WTC11 (cell line): ENCODE measurements around the gene PTPN11. TPM values are rescaled to one million over a fixed set of nuclear protein-coding genes. Genes with fewer than 3 reads are reported as not detected.
"Not testable (repeated sequence)": the region's sequence is repeated elsewhere in the genome, so short reads cannot be mapped to it uniquely, and the experiment has no call there.

Source experiments
- ATAC-seq: fragments of 200-7000 bp; cut with Tn5 transposase; 2 replicates; pipeline ENCODE4 v1.10.0; 2021; ENCODE audit warnings: mild to moderate bottlenecking, moderate library complexity
- CTCF ChIA-PET: fragments of 300-600 bp; sonication (Branson Sonifier 250); formaldehyde crosslinking; loops from one replicate; lab custom pipeline; 2021; ENCODE audit warnings: antibody characterized with exemption; lab: Charles Lee
- POLR2A ChIA-PET: fragments of 350-600 bp; sonication (Branson Sonifier 250); formaldehyde crosslinking; loops from one replicate; lab custom pipeline; 2021; ENCODE audit warnings: antibody characterized with exemption; lab: Charles Lee
- DNase-seq: peaks from one replicate; pipeline ENCODE4 v3.0.0; 2021; ENCODE audit warnings: low spot score
- H3K27ac Mint-ChIP-seq: 2 replicates; pipeline ENCODE4 v1.8.0; 2021; ENCODE audit warnings: mixed read lengths
- H3K27me3 Mint-ChIP-seq: 2 replicates; pipeline ENCODE4 v1.8.0; 2021; ENCODE audit warnings: low read depth, mild to moderate bottlenecking, moderate library complexity, mixed read lengths
- H3K36me3 Mint-ChIP-seq: 2 replicates; pipeline ENCODE4 v1.8.0; 2021; ENCODE audit warnings: mixed read lengths
- H3K4me1 Mint-ChIP-seq: 2 replicates; pipeline ENCODE4 v1.8.0; 2022; ENCODE audit warnings: mixed read lengths
- H3K4me3 Mint-ChIP-seq: 2 replicates; pipeline ENCODE4 v1.8.0; 2021; ENCODE audit warnings: mild to moderate bottlenecking, moderate library complexity, mixed read lengths
- H3K9me3 Mint-ChIP-seq: 2 replicates; pipeline ENCODE4 v1.8.0; 2021; ENCODE audit warnings: mixed read lengths
- EMX1 ChIP-seq: fragments of 250-450 bp; sonication (Bioruptor Pico); IDR thresholded peaks from 2 replicates; pipeline ENCODE4 v1.8.0; 2021; ENCODE audit warnings: mild to moderate bottlenecking
- GABPB1 ChIP-seq: sonication (generic); formaldehyde crosslinking; IDR thresholded peaks from 2 replicates; pipeline ENCODE4 v1.8.1; 2023; ENCODE audit warnings: mild to moderate bottlenecking, missing genetic modification reagents
- NFYB ChIP-seq: sonication (generic); formaldehyde crosslinking; conservative IDR thresholded peaks from 2 replicates; pipeline ENCODE4 v1.8.0; 2022; ENCODE audit warnings: low read depth, missing genetic modification reagents
- PRRX2 ChIP-seq: fragments of 250-450 bp; sonication (Bioruptor Pico); IDR thresholded peaks from 2 replicates; pipeline ENCODE4 v1.8.0; 2021; ENCODE audit warnings: mild to moderate bottlenecking
- SMAD3 ChIP-seq: sonication (generic); formaldehyde crosslinking; IDR thresholded peaks from 2 replicates; pipeline ENCODE4 v1.8.0; 2022; ENCODE audit warnings: missing genetic modification reagents, mild to moderate bottlenecking, borderline replicate concordance
- SP1 ChIP-seq: sonication (generic); formaldehyde crosslinking; conservative IDR thresholded peaks from 2 replicates; pipeline ENCODE4 v1.8.1; 2022; ENCODE audit warnings: missing genetic modification reagents
- TCF7 ChIP-seq: sonication (generic); formaldehyde crosslinking; IDR thresholded peaks from 2 replicates; pipeline ENCODE4 v1.8.0; 2022; ENCODE audit warnings: mild to moderate bottlenecking, low read depth, missing genetic modification reagents, moderate library complexity
- ZNF121 ChIP-seq: sonication (generic); formaldehyde crosslinking; IDR thresholded peaks from 2 replicates; pipeline ENCODE4 v1.8.0; 2023; ENCODE audit warnings: missing genetic modification reagents
- ZNF219 ChIP-seq: sonication (generic); formaldehyde crosslinking; IDR thresholded peaks from 2 replicates; pipeline ENCODE4 v1.8.0; 2023; ENCODE audit warnings: missing genetic modification reagents, mild to moderate bottlenecking, borderline replicate concordance
- ZNF671 ChIP-seq: fragments of 250-450 bp; sonication (Bioruptor Pico); IDR thresholded peaks from 2 replicates; pipeline ENCODE4 v1.8.0; 2021; ENCODE audit warnings: mild to moderate bottlenecking
- total RNA-seq: library from RNA; stranded (reverse); gene quantifications from 3 replicates; pipeline ENCODE4 v1.2.3, GENCODE V29; 2021
- TF ChIP-seq, protein P1 (sequence below): fragments of 250-450 bp; sonication (Bioruptor Pico); IDR thresholded peaks from 2 replicates; pipeline ENCODE4 v1.9.0; 2021; ENCODE audit warnings: mild to moderate bottlenecking
- TF ChIP-seq, protein P2 (sequence below): fragments of 250-450 bp; sonication (Bioruptor Pico); IDR thresholded peaks from 2 replicates; pipeline ENCODE4 v1.8.0; 2021; ENCODE audit warnings: mild to moderate bottlenecking
- TF ChIP-seq, protein P3 (sequence below): sonication (generic); formaldehyde crosslinking; IDR thresholded peaks from 2 replicates; pipeline ENCODE4 v1.8.0; 2022; ENCODE audit warnings: mild to moderate bottlenecking, missing genetic modification reagents
- TF ChIP-seq, protein P4 (sequence below): sonication (generic); formaldehyde crosslinking; IDR thresholded peaks from 2 replicates; pipeline ENCODE4 v1.8.1; 2022; ENCODE audit warnings: low read depth, missing genetic modification reagents, borderline replicate concordance
- TF ChIP-seq, protein P5 (sequence below): sonication (generic); formaldehyde crosslinking; IDR thresholded peaks from 2 replicates; pipeline ENCODE4 v1.8.0; 2023; ENCODE audit warnings: missing genetic modification reagents, mild to moderate bottlenecking, borderline replicate concordance

Gene PTPN11
- total RNA-seq, 1 experiment from 2014 or later, result 112 TPM

DNA sequence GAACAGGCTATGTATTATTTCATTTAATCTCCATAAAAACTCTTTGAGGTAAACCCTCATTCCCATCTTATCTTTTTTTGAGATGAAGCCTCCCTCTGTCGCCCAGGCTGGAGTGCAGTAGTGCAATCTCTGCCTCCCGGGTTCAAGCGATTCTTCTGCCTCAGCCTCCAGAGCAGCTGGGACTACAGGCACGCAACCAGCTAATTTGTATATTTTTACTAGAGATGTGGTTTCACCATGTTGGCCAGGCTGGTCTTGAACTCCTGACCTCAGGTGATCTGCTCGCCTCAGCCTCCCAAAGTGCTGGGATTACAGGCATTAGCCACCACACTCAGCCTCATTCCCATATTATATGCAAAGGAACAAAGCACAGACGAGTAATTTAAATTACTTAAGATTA is 11.1 kb upstream of the PTPN11 start:
- POLR2A ChIA-PET, ATAC-seq, H3K27me3 Mint-ChIP-seq, CTCF ChIA-PET, DNase-seq, H3K9me3 Mint-ChIP-seq: not testable (repeated sequence)
- TF ChIP-seq ZNF671, result 0 out of 2 replicates have a peak, but pooled peaks have one; percentile 27
- TF ChIP-seq, protein P1, sequence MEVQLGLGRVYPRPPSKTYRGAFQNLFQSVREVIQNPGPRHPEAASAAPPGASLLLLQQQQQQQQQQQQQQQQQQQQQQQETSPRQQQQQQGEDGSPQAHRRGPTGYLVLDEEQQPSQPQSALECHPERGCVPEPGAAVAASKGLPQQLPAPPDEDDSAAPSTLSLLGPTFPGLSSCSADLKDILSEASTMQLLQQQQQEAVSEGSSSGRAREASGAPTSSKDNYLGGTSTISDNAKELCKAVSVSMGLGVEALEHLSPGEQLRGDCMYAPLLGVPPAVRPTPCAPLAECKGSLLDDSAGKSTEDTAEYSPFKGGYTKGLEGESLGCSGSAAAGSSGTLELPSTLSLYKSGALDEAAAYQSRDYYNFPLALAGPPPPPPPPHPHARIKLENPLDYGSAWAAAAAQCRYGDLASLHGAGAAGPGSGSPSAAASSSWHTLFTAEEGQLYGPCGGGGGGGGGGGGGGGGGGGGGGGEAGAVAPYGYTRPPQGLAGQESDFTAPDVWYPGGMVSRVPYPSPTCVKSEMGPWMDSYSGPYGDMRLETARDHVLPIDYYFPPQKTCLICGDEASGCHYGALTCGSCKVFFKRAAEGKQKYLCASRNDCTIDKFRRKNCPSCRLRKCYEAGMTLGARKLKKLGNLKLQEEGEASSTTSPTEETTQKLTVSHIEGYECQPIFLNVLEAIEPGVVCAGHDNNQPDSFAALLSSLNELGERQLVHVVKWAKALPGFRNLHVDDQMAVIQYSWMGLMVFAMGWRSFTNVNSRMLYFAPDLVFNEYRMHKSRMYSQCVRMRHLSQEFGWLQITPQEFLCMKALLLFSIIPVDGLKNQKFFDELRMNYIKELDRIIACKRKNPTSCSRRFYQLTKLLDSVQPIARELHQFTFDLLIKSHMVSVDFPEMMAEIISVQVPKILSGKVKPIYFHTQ, result peak; percentile 61; the same call in 1 of the 2 replicates
- Mint-ChIP-seq H3K4me3 (peak overlapping the region; percentile 100), H3K4me1 (peaks cover 19% of the 10 kb centered on the region), H3K27ac (peak overlapping the region; percentile 81), H3K36me3 (peaks cover 53% of the 10 kb centered on the region)

DNA sequence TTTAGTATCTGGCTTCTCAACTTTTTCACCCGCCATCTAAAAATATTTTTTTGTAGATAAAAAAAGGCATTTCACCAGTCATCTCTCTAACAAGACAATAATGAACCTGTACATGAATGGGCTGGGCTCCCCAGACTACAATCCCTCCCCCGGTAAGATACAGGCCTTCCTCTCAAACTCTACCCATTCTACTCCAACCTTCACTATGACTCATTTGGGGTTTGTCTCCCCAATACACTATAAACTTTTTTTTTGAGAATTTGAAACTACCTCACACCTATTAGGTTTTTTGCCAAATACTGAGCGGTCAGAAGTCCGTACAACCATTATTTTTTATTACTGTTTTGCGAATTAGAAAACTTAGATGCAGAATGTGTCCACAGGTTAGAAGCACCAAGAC is 10.1 kb upstream of the PTPN11 start:
- H3K9me3 Mint-ChIP-seq, result no peaks in the 10 kb centered on the region
- peak overlapping the region; percentile 100 for H3K4me3 Mint-ChIP-seq
- TF ChIP-seq SMAD3 (CRISPR knock-in tag) (no peak), PRRX2 (0 out of 2 replicates have a peak, but pooled peaks have one; percentile 32)
- TF ChIP-seq, all 79 proteins: peak for 1
- DNase-seq (no peak), ATAC-seq (no peak)
- Mint-ChIP-seq H3K27me3 (no peaks in the 10 kb centered on the region), H3K27ac (peak overlapping the region; percentile 100), H3K4me1 (peaks cover 19% of the 10 kb centered on the region), H3K36me3 (peaks cover 53% of the 10 kb centered on the region)
- ChIA-PET POLR2A (no interaction called here), CTCF (no interaction called here)

DNA sequence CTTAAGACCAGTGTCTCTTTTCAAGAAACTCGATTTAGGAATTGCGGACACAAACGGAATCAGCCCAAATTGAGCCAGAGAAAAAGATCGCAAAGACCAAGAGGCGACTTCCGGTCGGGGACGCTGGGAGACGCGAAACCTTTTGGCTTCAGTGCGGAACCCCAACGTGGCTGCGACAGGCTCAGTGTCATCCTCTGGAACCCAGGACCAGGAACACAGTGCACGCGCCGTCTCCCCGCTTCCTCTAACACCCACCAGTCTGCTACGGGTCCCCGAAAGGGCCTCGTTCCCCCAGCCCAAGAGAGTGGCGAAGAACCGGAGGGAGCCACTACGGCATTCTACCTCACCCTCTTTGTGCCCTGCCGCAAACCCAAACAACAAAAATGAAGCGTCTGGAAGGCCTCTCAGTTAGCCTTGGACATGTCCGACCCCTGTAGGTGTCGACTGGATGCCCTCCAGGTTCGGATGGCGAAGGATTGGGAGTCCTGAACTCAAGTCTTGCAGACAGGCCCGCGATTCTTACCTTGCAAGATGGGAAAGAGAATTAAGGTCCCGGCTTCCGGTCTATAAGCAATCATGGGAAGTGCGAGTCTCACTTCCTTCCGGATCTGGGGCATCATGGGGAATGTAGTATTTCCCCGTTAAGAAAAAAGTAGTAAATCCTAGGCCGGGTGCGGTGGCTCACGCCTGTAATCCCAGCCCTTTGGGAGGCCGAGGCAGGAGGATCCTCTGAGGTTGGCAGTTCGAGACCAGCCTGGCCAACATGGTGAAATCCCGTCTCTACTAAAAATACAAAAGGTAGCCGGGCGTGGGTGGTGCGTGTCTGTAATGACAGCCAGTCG is 9.5 kb upstream of the PTPN11 start, which contains the start of gene RPL6:
TSS of gene RPL6 (minus strand) at position 542 of the 842 bp plus-strand sequence. CDS start 949 bp downstream, outside the sequence.
- peak; percentile 91 for ATAC-seq
- Mint-ChIP-seq H3K27ac (peak within 1 kb of the TSS; percentile 100), H3K36me3 (peaks cover 50% of the 10 kb centered on the region), H3K27me3 (peaks cover 4% of the 10 kb centered on the region; the same call in 1 of the 2 replicates), H3K4me3 (peak within 1 kb of the TSS; percentile 100), H3K4me1 (peaks cover 19% of the 10 kb centered on the region), H3K9me3 (no peaks in the 10 kb centered on the region)
- DNase-seq, result peak; percentile 66
- CTCF ChIA-PET, result interaction anchor here (2.8 kb wide), 1 partner anchor 211 kb away, joined by 15 read pairs; no protein-coding TSS in a partner anchor
- POLR2A ChIA-PET, result no interaction called here
- TF ChIP-seq ZNF121 (CRISPR knock-in tag), result 0 out of 2 replicates have a peak, but pooled peaks have one; percentile 2
- TF ChIP-seq NFYB, result no peak
- TF ChIP-seq, protein P2, sequence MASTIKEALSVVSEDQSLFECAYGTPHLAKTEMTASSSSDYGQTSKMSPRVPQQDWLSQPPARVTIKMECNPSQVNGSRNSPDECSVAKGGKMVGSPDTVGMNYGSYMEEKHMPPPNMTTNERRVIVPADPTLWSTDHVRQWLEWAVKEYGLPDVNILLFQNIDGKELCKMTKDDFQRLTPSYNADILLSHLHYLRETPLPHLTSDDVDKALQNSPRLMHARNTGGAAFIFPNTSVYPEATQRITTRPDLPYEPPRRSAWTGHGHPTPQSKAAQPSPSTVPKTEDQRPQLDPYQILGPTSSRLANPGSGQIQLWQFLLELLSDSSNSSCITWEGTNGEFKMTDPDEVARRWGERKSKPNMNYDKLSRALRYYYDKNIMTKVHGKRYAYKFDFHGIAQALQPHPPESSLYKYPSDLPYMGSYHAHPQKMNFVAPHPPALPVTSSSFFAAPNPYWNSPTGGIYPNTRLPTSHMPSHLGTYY, result peak; percentile 88; the same call in 1 of the 2 replicates
- TF ChIP-seq SMAD3 (CRISPR knock-in tag), result peak; percentile 73; the same call in 1 of the 2 replicates
- peak; percentile 85 for TF ChIP-seq EMX1
- TF ChIP-seq, protein P3, sequence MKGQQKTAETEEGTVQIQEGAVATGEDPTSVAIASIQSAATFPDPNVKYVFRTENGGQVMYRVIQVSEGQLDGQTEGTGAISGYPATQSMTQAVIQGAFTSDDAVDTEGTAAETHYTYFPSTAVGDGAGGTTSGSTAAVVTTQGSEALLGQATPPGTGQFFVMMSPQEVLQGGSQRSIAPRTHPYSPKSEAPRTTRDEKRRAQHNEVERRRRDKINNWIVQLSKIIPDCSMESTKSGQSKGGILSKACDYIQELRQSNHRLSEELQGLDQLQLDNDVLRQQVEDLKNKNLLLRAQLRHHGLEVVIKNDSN (CRISPR knock-in tag), result peak; percentile 33; the same call in 1 of the 2 replicates
- no peak for TF ChIP-seq TCF7 (CRISPR knock-in tag)
- peak; percentile 16; the same call in 1 of the 2 replicates for TF ChIP-seq SP1 (CRISPR knock-in tag)
- TF ChIP-seq, protein P4, sequence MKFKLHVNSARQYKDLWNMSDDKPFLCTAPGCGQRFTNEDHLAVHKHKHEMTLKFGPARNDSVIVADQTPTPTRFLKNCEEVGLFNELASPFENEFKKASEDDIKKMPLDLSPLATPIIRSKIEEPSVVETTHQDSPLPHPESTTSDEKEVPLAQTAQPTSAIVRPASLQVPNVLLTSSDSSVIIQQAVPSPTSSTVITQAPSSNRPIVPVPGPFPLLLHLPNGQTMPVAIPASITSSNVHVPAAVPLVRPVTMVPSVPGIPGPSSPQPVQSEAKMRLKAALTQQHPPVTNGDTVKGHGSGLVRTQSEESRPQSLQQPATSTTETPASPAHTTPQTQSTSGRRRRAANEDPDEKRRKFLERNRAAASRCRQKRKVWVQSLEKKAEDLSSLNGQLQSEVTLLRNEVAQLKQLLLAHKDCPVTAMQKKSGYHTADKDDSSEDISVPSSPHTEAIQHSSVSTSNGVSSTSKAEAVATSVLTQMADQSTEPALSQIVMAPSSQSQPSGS, result no peak
- no peak for TF ChIP-seq ZNF219
- TF ChIP-seq, protein P1, result peak; percentile 87
- TF ChIP-seq, protein P5, sequence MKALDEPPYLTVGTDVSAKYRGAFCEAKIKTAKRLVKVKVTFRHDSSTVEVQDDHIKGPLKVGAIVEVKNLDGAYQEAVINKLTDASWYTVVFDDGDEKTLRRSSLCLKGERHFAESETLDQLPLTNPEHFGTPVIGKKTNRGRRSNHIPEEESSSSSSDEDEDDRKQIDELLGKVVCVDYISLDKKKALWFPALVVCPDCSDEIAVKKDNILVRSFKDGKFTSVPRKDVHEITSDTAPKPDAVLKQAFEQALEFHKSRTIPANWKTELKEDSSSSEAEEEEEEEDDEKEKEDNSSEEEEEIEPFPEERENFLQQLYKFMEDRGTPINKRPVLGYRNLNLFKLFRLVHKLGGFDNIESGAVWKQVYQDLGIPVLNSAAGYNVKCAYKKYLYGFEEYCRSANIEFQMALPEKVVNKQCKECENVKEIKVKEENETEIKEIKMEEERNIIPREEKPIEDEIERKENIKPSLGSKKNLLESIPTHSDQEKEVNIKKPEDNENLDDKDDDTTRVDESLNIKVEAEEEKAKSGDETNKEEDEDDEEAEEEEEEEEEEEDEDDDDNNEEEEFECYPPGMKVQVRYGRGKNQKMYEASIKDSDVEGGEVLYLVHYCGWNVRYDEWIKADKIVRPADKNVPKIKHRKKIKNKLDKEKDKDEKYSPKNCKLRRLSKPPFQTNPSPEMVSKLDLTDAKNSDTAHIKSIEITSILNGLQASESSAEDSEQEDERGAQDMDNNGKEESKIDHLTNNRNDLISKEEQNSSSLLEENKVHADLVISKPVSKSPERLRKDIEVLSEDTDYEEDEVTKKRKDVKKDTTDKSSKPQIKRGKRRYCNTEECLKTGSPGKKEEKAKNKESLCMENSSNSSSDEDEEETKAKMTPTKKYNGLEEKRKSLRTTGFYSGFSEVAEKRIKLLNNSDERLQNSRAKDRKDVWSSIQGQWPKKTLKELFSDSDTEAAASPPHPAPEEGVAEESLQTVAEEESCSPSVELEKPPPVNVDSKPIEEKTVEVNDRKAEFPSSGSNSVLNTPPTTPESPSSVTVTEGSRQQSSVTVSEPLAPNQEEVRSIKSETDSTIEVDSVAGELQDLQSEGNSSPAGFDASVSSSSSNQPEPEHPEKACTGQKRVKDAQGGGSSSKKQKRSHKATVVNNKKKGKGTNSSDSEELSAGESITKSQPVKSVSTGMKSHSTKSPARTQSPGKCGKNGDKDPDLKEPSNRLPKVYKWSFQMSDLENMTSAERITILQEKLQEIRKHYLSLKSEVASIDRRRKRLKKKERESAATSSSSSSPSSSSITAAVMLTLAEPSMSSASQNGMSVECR, result no peak
- peak; percentile 77; the same call in 1 of the 2 replicates for TF ChIP-seq ZNF671
- TF ChIP-seq GABPB1 (CRISPR knock-in tag), result peak; percentile 78
